WERI-Rb-1 (cell line): ENCODE measurements around the gene HCK.

Experiments
- DNase-seq: peaks from one replicate; pipeline ENCODE4 v3.0.0-alpha.2; 2020
- H3K27ac ChIP-seq: fragments of 250-450 bp; sonication (Bioruptor Pico); 2 replicates; pipeline ENCODE4 v1.5.1; 2020; ENCODE audit warnings: mild to moderate bottlenecking, moderate library complexity
- H3K27me3 ChIP-seq: fragments of 250-450 bp; sonication (Bioruptor Pico); 2 replicates; pipeline ENCODE4 v1.5.1; 2021; ENCODE audit warnings: mild to moderate bottlenecking, low read depth, moderate library complexity; ENCODE audit not compliant: insufficient read depth, severe bottlenecking
- H3K36me3 ChIP-seq: fragments of 250-450 bp; sonication (Bioruptor Pico); 2 replicates; pipeline ENCODE4 v1.5.1; 2020; ENCODE audit warnings: mild to moderate bottlenecking, moderate library complexity
- H3K4me3 ChIP-seq: 2 replicates; pipeline ENCODE4 v1.5.1; 2011; ENCODE audit warnings: low read depth, mild to moderate bottlenecking, control low read depth, low read length
- H3K9me3 ChIP-seq: fragments of 250-450 bp; sonication (Bioruptor Pico); 2 replicates; pipeline ENCODE4 v1.5.1; 2021; ENCODE audit warnings: mild to moderate bottlenecking, moderate library complexity; ENCODE audit not compliant: severe bottlenecking
- CTCF ChIP-seq: IDR thresholded peaks from 2 replicates; pipeline ENCODE4 v1.5.1; 2011; ENCODE audit warnings: low read depth, mild to moderate bottlenecking, control low read depth, inconsistent platforms, low read length

The HCK gene

GRCh38 chr20:32130965-32131364 is 78.9 kb downstream of the HCK start:
- H3K9me3 ChIP-seq = no peaks in the 10 kb centered on the region
- DNase-seq = no peak
- peaks cover 7% of the 10 kb centered on the region; the same call in 1 of the 2 replicates for H3K36me3 ChIP-seq
- H3K4me3 ChIP-seq = no peak overlapping the region
- H3K27me3 ChIP-seq = no peaks in the 10 kb centered on the region
- H3K27ac ChIP-seq = no peak overlapping the region
- TF ChIP-seq CTCF = no peak

- Histone ChIP-seq H3K27ac (no peak overlapping the region), H3K36me3 (peaks cover 21% of the 10 kb centered on the region), H3K27me3 (no peaks in the 10 kb centered on the region), H3K9me3 (no peaks in the 10 kb centered on the region), H3K4me3 (no peak overlapping the region)
- TF ChIP-seq CTCF = no peak
- DNase-seq = no peak
Observed at GRCh38 chr20:32132911-32133549, 81.0 kb downstream of the HCK start.

GRCh38 chr20:32134026-32134425 is 82.0 kb downstream of the HCK start:
- H3K36me3 ChIP-seq = peaks cover 22% of the 10 kb centered on the region
- H3K27me3 ChIP-seq = no peaks in the 10 kb centered on the region
- H3K4me3 ChIP-seq = no peak overlapping the region
- H3K27ac ChIP-seq = no peak overlapping the region
- DNase-seq = no peak
- H3K9me3 ChIP-seq = no peaks in the 10 kb centered on the region
- no peak for TF ChIP-seq CTCF

DNA sequence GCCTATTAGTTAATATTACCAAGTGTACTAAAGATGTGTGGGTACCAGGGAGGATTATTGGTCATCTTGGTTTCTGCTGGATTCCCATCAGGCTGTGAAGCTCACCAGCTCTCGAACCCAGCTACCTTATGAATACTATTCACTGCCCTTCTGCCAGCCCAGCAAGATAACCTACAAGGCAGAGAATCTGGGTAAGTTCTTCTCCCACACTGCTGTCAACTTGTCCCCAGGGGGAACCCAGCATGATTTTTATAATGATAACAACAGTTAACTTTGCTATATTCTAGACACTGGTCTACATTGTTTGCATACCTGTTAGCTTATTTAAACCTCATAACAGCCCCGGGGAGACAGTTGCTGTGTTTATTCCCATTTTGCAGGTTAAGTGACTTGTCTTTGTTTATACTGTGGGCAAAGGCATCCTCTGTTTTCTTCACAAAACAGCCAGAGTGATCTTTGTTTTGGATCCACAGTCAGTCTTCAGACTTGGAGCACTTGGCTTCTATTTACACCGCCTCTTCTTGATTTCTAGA is 84.0 kb downstream of the HCK start:
- no peak overlapping the region for H3K4me3 ChIP-seq
- H3K27ac ChIP-seq = no peak overlapping the region
- H3K9me3 ChIP-seq = no peaks in the 10 kb centered on the region
- TF ChIP-seq CTCF = no peak
- peaks cover 25% of the 10 kb centered on the region for H3K36me3 ChIP-seq
- no peaks in the 10 kb centered on the region for H3K27me3 ChIP-seq
- DNase-seq = no peak

GRCh38 chr20:32138921-32139320 is 86.9 kb downstream of the HCK start:
- no peaks in the 10 kb centered on the region for H3K27me3 ChIP-seq
- TF ChIP-seq CTCF = no peak
- H3K9me3 ChIP-seq = no peaks in the 10 kb centered on the region
- no peak for DNase-seq
- no peak overlapping the region for H3K4me3 ChIP-seq
- no peak overlapping the region for H3K27ac ChIP-seq
- peaks cover 41% of the 10 kb centered on the region for H3K36me3 ChIP-seq

- Histone ChIP-seq H3K27me3 (no peaks in the 10 kb centered on the region), H3K9me3 (no peaks in the 10 kb centered on the region), H3K27ac (no peak overlapping the region), H3K36me3 (peaks cover 51% of the 10 kb centered on the region), H3K4me3 (no peak overlapping the region)
- no peak for DNase-seq
- TF ChIP-seq CTCF = no peak
Observed at GRCh38 chr20:32139947-32140346, 87.9 kb downstream of the HCK start.
